Adrenal gland (tissue), 12 donors: Measurements from ENCODE around the gene DPEP1. TPM values are rescaled to one million over a fixed set of nuclear protein-coding genes. Genes with fewer than 3 reads are reported as not detected.

Experiments
- DNase-seq, 7 donors: peaks; one replicate each; pipeline ENCODE4 v3.0.0-alpha.2; 2019 to 2020
- H3K27ac ChIP-seq, 5 donors: fragments of 200-600 bp; sonication (generic) in 4 of 5; 1 replicate in 3 of 5; 2 replicates in 2 of 5; pipeline versions ENCODE4 v1.5.1 to v1.8.0; 2016 to 2020; ENCODE audit warnings: mild to moderate bottlenecking in 1 of 5
- H3K27me3 ChIP-seq: fragments of 200-600 bp; 2 replicates; pipeline ENCODE4 v1.8.0; 2021
- H3K36me3 ChIP-seq, 2 donors: fragments of 200-600 bp; replicated peaks in 1 of 2; 1 replicate in 1 of 2; 2 replicates in 1 of 2; pipeline versions ENCODE4 v1.5.1 to v1.8.0; 2018 to 2022
- H3K4me1 ChIP-seq, 2 donors: fragments of 200-600 bp; replicated peaks in 1 of 2; 1 replicate in 1 of 2; 2 replicates in 1 of 2; pipeline versions ENCODE4 v1.5.1 to v1.8.0; 2018 to 2021
- H3K4me3 ChIP-seq, 4 donors: fragments of 200-600 bp; sonication (generic) in 3 of 4; one replicate each; pipeline ENCODE4 v1.5.1; 2016 to 2018
- H3K9me3 ChIP-seq, 3 donors: fragments of 200-600 bp; sonication (generic) in 1 of 3; replicated peaks in 1 of 3; 1 replicate in 2 of 3; 2 replicates in 1 of 3; pipeline versions ENCODE4 v1.5.1 to v1.8.0; 2016 to 2021
- POLR2A ChIP-seq, 2 donors: fragments of 450-650 bp; IDR thresholded peaks; one replicate each; pipeline ENCODE4 v1.6.1; 2017; ENCODE audit warnings: antibody characterized with exemption in 2 of 2, mild to moderate bottlenecking in 2 of 2, moderate library complexity in 1 of 2
- WGBS, 4 donors: extraction: QIAGEN DNeasy Blood & Tissue Kit in 2 of 4; methylation state at CpG; one replicate each; pipeline versions ENCODE4 v1.1.5 to v1.1.7; 2013 to 2017; 5-methylcytosine and 5-hydroxymethylcytosine counted together
- intact Hi-C, 2 donors: fragments of 100-400 bp; cut with DNase I; formaldehyde crosslinking; loops; one replicate each; pipeline versions ENCODE4 v1.14.1 to v1.15.0; 2022 to 2023
- polyA plus RNA-seq, 3 donors: library from polyadenylated mRNA; stranded (reverse); fragments of 200-250 nt in 2 of 3; fragments of 350-450 nt in 1 of 3; fragmentation: Illumina TruSeq in 1 of 3; extraction: RNeasy Lipid Tissue Mini Kit (QIAGEN cat#74804) in 1 of 3; gene quantifications; one replicate each; pipeline ENCODE4 v1.2.3, GENCODE V29; 2013 to 2014
- total RNA-seq, 9 donors: library from RNA; depleted of rRNA in 4 of 9; stranded (reverse); fragments of >200 nt in 4 of 9; fragments of 120-200 nt in 1 of 9; fragmentation: NEBNext Ultra II Directional in 1 of 9; extraction: Animal tissue kit (Norgen Biotek cat#: 25700) in 1 of 9; gene quantifications; one replicate each; pipeline versions ENCODE4 v1.1.0 to v1.2.4, GENCODE V29; 2013 to 2023
- TF ChIP-seq, protein P1 (sequence below), 6 experiments: fragments of 450-650 bp in 4 of 6; fragments of 200-600 bp in 2 of 6; sonication (generic) in 1 of 6; IDR thresholded peaks; 1 replicate in 5 of 6; 2 replicates in 1 of 6; pipeline versions ENCODE4 v1.5.1 to v1.8.0; 2016 to 2021; ENCODE audit warnings: antibody characterized with exemption in 6 of 6, mild to moderate bottlenecking in 2 of 6, moderate library complexity in 1 of 6
- donor health status: healthy with polysubstance abuse.
- donor health status: Bipolar disorder and iron deficiency.
- donor health status: DM: yes; HTN: yes; CAD: no.
- donor health status: DM: no; HTN: no; CAD: no.
- donor health status: DM: no; HTN: no; CAD: no.
- donor health status: DM: yes; HTN: yes; CAD: no.

Gene DPEP1
- total and polyA plus RNA-seq, 12 donors: 0.44 to 27.3 (median 4.5) TPM

DNA sequence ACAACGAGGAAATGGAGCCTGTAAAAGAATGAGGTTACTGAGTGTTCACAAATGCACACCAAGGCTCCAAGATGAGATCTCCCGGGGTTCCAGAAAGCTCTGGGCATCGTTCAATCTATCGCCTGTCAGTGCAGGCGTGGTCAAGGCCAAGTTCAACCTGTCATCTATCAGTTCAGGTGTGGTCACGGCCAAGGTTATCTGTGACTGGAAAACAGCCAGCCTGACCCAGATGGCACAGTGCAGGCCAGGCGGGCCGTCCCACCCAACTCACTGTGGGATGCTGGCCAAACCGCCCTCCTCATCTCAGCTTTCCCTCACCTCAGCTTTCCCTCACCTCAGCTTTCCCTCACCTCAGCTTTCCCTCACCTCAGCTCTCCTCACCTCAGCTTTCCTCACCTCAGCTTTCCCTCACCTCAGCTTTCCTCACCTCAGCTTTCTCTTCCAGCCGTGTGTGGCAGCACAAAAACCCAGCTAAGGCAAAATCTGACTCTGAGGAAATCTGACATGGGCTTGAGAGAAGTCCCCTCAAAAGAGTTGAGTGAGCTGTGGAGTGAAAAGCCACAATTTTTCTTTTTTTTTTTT, 41.7 kb downstream of the DPEP1 start:
- Histone ChIP-seq H3K4me3 (no peak overlapping the region), H3K27ac (no peak overlapping the region), H3K4me1 (peaks cover 10 to 19% of the 10 kb centered on the region in 2 donors), H3K9me3 (no peaks in the 10 kb centered on the region), H3K27me3 (no peaks in the 10 kb centered on the region), H3K36me3 (peaks cover 0 to 12% of the 10 kb centered on the region in 2 donors)
- TF ChIP-seq, protein P1, sequence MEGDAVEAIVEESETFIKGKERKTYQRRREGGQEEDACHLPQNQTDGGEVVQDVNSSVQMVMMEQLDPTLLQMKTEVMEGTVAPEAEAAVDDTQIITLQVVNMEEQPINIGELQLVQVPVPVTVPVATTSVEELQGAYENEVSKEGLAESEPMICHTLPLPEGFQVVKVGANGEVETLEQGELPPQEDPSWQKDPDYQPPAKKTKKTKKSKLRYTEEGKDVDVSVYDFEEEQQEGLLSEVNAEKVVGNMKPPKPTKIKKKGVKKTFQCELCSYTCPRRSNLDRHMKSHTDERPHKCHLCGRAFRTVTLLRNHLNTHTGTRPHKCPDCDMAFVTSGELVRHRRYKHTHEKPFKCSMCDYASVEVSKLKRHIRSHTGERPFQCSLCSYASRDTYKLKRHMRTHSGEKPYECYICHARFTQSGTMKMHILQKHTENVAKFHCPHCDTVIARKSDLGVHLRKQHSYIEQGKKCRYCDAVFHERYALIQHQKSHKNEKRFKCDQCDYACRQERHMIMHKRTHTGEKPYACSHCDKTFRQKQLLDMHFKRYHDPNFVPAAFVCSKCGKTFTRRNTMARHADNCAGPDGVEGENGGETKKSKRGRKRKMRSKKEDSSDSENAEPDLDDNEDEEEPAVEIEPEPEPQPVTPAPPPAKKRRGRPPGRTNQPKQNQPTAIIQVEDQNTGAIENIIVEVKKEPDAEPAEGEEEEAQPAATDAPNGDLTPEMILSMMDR (IDR thresholded peaks at IDR 0.05): no peak
- no peak for TF ChIP-seq POLR2A (IDR thresholded peaks at IDR 0.05)
- WGBS, 4 donors: 48 to 71% (median 56%) methylated on average over 10 of the region's 10 CpGs
- DNase-seq: peak in 2 of 7 donors; percentile 30 to 57
- intact Hi-C loops: no loop called here

DNA sequence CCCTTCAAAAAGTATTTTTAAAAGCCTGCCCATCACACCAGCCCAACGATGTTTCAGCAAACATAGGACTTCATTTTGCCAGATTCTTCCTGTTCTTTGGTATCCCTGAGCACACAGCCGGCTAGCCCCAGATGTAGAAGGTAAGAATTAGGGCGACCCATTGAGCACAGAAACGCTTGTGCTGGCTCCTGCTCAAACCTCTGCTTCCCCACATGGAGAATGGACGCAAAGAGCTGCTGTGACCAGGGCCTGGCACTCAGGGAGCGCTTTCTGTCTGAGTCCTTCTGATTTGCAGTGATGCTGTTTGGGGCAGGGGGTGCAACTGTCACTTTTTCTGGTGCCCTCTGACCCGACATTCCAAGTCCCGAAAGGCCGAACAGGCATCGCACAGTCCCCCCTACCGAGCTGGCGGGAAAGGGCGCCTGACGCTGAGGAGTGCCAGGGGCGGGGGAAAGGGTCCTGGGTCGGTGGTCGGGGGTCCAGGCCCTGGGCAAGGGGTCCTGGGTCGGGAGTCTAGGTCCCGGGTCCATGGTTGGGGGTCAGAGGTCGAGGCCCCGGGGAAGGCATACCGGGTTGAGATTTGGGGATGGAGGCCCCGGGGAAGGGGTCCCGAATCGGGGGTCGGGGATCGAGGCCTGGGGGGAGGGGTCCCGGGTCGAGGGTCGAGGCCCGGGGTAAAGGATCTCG, 43.1 kb downstream of the DPEP1 start:
- DNase-seq: no peak
- Histone ChIP-seq H3K36me3 (peaks cover 0 to 3% of the 10 kb centered on the region in 2 donors), H3K4me3 (peak overlapping the region; percentile 62 to 92 (median 78)), H3K27me3 (no peaks in the 10 kb centered on the region), H3K4me1 (peaks cover 10 to 19% of the 10 kb centered on the region in 2 donors), H3K9me3 (no peaks in the 10 kb centered on the region), H3K27ac (peak overlapping the region in 2 of 5 donors; percentile 44 to 88)
- intact Hi-C loops: no loop called here
- 27 to 88% (median 33%) methylated on average over 5 to 32 of the region's 32 CpGs for WGBS, 4 donors
- TF ChIP-seq, protein P1 (IDR thresholded peaks at IDR 0.05): no peak
- TF ChIP-seq POLR2A (IDR thresholded peaks at IDR 0.05): no peak

DNA sequence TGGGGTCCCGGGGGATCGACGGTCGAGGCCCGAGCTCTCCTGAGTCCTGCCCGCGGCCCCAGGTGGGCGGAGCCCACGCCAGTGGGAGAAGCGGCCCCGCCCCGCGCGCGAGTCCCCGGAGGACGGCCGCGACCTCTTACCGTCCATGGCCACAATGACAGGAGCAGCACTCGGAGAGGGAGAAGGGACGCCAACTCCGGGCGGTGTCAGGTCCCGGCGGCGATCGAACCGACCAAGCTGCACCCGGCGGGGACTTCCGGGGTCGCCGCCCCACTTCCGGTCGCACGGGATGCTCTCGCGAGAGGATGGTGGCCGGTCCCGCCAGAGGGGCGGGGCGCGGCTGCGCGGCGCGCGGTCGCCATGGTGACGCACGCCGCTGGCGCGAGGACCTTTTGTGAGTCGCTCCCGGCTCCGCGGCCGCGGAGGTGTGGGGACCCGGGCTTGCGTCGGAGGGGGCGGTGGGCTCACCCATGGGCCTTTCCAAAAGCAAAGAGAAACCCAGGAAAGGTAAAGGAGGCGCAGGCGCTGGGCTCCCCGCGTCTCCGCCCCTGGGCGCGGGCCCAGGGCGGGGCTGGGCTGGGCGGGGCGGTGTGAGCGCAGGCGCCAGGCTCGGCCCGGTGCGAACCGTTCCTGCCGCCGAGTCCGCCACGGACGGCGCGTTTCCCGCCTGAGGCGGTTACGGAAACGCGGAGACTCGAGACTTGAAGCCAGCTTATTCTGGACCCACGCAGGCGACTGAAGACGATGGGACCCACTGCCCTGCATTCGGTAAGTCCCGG, 44.2 kb downstream of the DPEP1 start, which contains the start of the genes CHMP1A and SPATA33:
CHMP1A (minus strand) TSS at position 267 of the 779 bp plus-strand sequence; CDS start at position 147, 120 bp downstream.
SPATA33 (plus strand) TSS at position 395 of the 779 bp plus-strand sequence; CDS start at position 471, 76 bp downstream.
- TF ChIP-seq, protein P1 (IDR thresholded peaks at IDR 0.05): no peak
- TF ChIP-seq POLR2A (IDR thresholded peaks at IDR 0.05): peak; percentile 21 to 47
- DNase-seq: peak; percentile 87 to 93 (median 91)
- 0 to 3% (median 1%) methylated on average over 5 to 99 of the region's 99 CpGs for WGBS, 4 donors
- Histone ChIP-seq H3K36me3 (no peaks in the 10 kb centered on the region), H3K9me3 (no peaks in the 10 kb centered on the region), H3K27ac (peak within 1 kb of the TSS in 4 of 5 donors; percentile 44 to 88 (median 59)), H3K27me3 (no peaks in the 10 kb centered on the region), H3K4me1 (peaks cover 10 to 19% of the 10 kb centered on the region in 2 donors), H3K4me3 (peak within 1 kb of the TSS; percentile 62 to 92 (median 78))
- intact Hi-C loops: no loop called here
